Activated T-helper 1 cell treated with anti-CD3 and anti-CD28 coated beads, Interleukin-2, amount 50 U/mL, for 16 hours (primary cell): ENCODE data around the gene THAP9.
"Not testable (repeated sequence)": the region's sequence is repeated elsewhere in the genome, so short reads cannot be mapped to it uniquely, and the experiment has no call there.

Experiments
- DNase-seq, 2 donors: peaks; one replicate each; pipeline ENCODE4 v3.0.0-alpha.2; 2020; ENCODE audit warnings: low read depth in 1 of 2, low spot score in 1 of 2

THAP9 gene

GRCh38 chr4:82896755-82897154, 3.8 kb upstream of the THAP9 start:
- DNase-seq = no peak

GRCh38 chr4:82898322-82899243, 2.0 kb upstream of the THAP9 start:
- DNase-seq = no peak

GRCh38 chr4:82899374-82900065, 1.0 kb upstream of the THAP9 start:
- DNase-seq = no peak

GRCh38 chr4:82900066-82900410, 497 bp upstream of the THAP9 start:
- DNase-seq = no peak

- no peak for DNase-seq
These were observed 716 bp downstream of the THAP9 start for GRCh38 chr4:82901183-82901718.

- DNase-seq = no peak
These were observed 3.2 kb downstream of the THAP9 start for GRCh38 chr4:82903737-82904136.

- no peak for DNase-seq
These were observed 4.7 kb downstream of the THAP9 start for GRCh38 chr4:82905205-82905604.

- no peak for DNase-seq
These were observed 5.9 kb downstream of the THAP9 start for GRCh38 chr4:82906469-82906868.

- no peak for DNase-seq
These were observed 8.8 kb downstream of the THAP9 start for GRCh38 chr4:82909326-82909725.

GRCh38 chr4:82913305-82913704, 12.8 kb downstream of the THAP9 start:
- DNase-seq = no peak

- DNase-seq = not testable (repeated sequence)
These were observed 13.4 kb downstream of the THAP9 start for GRCh38 chr4:82913968-82914367.

GRCh38 chr4:82918091-82918490, 17.6 kb downstream of the THAP9 start:
- no peak for DNase-seq

- no peak for DNase-seq
These were observed 18.9 kb downstream of the THAP9 start for GRCh38 chr4:82919386-82919785.

GRCh38 chr4:82921795-82922194, 21.3 kb downstream of the THAP9 start:
- DNase-seq = no peak

GRCh38 chr4:82930848-82931755, 30.6 kb downstream of the THAP9 start:
- DNase-seq = no peak

- no peak for DNase-seq
These were observed 33.9 kb downstream of the THAP9 start for GRCh38 chr4:82934441-82934840.

- no peak for DNase-seq
These were observed 38.9 kb downstream of the THAP9 start for GRCh38 chr4:82939414-82939813.

GRCh38 chr4:82947498-82947897, 47.0 kb downstream of the THAP9 start:
- no peak for DNase-seq

GRCh38 chr4:82948647-82949204, 48.2 kb downstream of the THAP9 start:
- DNase-seq = no peak

GRCh38 chr4:82951196-82951595, 50.7 kb downstream of the THAP9 start:
- DNase-seq = no peak

GRCh38 chr4:82954212-82954611, 53.7 kb downstream of the THAP9 start:
- DNase-seq = no peak
